AG09309 (cell line): ENCODE data around the gene PCNX2.

Experiments
- DNase-seq: peaks from one replicate; pipeline ENCODE4 v3.0.0-alpha.2; 2010; ENCODE audit warnings: low read depth
- H3K4me3 ChIP-seq: 2 replicates; pipeline ENCODE4 v1.5.1; 2011; ENCODE audit warnings: mild to moderate bottlenecking, low read depth, low read length, moderate library complexity; ENCODE audit not compliant: control insufficient read depth
- CTCF ChIP-seq: IDR thresholded peaks from 2 replicates; pipeline ENCODE4 v1.5.1; 2011; ENCODE audit warnings: mild to moderate bottlenecking, low read depth, low read length, inconsistent platforms; ENCODE audit not compliant: insufficient read depth, control insufficient read depth; ENCODE audit errors: missing control alignments

The PCNX2 gene

GRCh38 chr1:233327651-233328141 lies 32.2 kb upstream of the PCNX2 start, which contains the start of gene MAP3K21:
Gene MAP3K21, plus strand, starts transcription at chr1:233327724. Its CDS starts 305 bp downstream, at chr1:233328029.
- TF ChIP-seq CTCF, result no peak
- H3K4me3 ChIP-seq, result peak within 1 kb of the TSS; percentile 21
- no peak for DNase-seq

GRCh38 chr1:233326811-233327650 lies 31.5 kb upstream of the PCNX2 start:
- DNase-seq, result no peak
- H3K4me3 ChIP-seq, result no peak overlapping the region; the same call in 1 of the 2 replicates
- TF ChIP-seq CTCF, result no peak

GRCh38 chr1:233326319-233326718 lies 30.8 kb upstream of the PCNX2 start:
- TF ChIP-seq CTCF, result no peak
- H3K4me3 ChIP-seq, result no peak overlapping the region
- no peak for DNase-seq

GRCh38 chr1:233323718-233324117 lies 28.2 kb upstream of the PCNX2 start:
- no peak overlapping the region for H3K4me3 ChIP-seq
- DNase-seq, result no peak
- no peak for TF ChIP-seq CTCF

- H3K4me3 ChIP-seq, result no peak overlapping the region
- no peak for DNase-seq
- no peak for TF ChIP-seq CTCF
Observed at GRCh38 chr1:233320023-233320422, 24.5 kb upstream of the PCNX2 start.

- no peak overlapping the region for H3K4me3 ChIP-seq
- TF ChIP-seq CTCF, result no peak
- no peak for DNase-seq
Observed at GRCh38 chr1:233319272-233319671, 23.7 kb upstream of the PCNX2 start.

- no peak for TF ChIP-seq CTCF
- no peak for DNase-seq
- H3K4me3 ChIP-seq, result no peak overlapping the region
Observed at GRCh38 chr1:233316473-233316872, 20.9 kb upstream of the PCNX2 start.
